ES-I3 (cell line): ENCODE results near the gene TMEM179B.
"Not testable (repeated sequence)": the region's sequence is repeated elsewhere in the genome, so short reads cannot be mapped to it uniquely, and the experiment has no call there.

Source experiments
- H3K36me3 ChIP-seq: 2 replicates; pipeline ENCODE4 v1.6.1; 2013; ENCODE audit warnings: mild to moderate bottlenecking, low read length, control low read depth, moderate library complexity; ENCODE audit not compliant: insufficient read depth
- H3K4me1 ChIP-seq: 2 replicates; pipeline ENCODE4 v1.6.1; 2013; ENCODE audit warnings: mild to moderate bottlenecking, control low read depth, low read length; ENCODE audit not compliant: insufficient read depth
- H3K9ac ChIP-seq: 2 replicates; pipeline ENCODE4 v1.6.1; 2013; ENCODE audit warnings: low read depth, mild to moderate bottlenecking, low read length, moderate library complexity
- H3K9me3 ChIP-seq: 2 replicates; pipeline ENCODE4 v1.6.1; 2013; ENCODE audit warnings: mild to moderate bottlenecking, low read length, moderate library complexity; ENCODE audit not compliant: control insufficient read depth, insufficient read depth

The TMEM179B gene

GRCh38 chr11:62804310-62805075 is 17.3 kb downstream of the TMEM179B start:
- Histone ChIP-seq H3K9ac (peak overlapping the region; percentile 90), H3K36me3 (peaks cover 13% of the 10 kb centered on the region), H3K4me1 (peaks cover 16% of the 10 kb centered on the region; the same call in 1 of the 2 replicates), H3K9me3 (no peaks in the 10 kb centered on the region)

- Histone ChIP-seq H3K36me3 (peaks cover 13% of the 10 kb centered on the region), H3K9ac (peak within 1 kb of the TSS; percentile 90), H3K9me3 (no peaks in the 10 kb centered on the region), H3K4me1 (peaks cover 16% of the 10 kb centered on the region; the same call in 1 of the 2 replicates)
Observed at GRCh38 chr11:62805076-62805892, 18.1 kb downstream of the TMEM179B start, which contains the start of gene NXF1. Gene NXF1, minus strand, starts transcription at chr11:62805440. Its CDS starts 84 bp downstream, at chr11:62805356.

- peak overlapping the region; percentile 90 for H3K9ac ChIP-seq
- H3K9me3 ChIP-seq = no peaks in the 10 kb centered on the region
- H3K4me1 ChIP-seq = peaks cover 16% of the 10 kb centered on the region; the same call in 1 of the 2 replicates
- peaks cover 8% of the 10 kb centered on the region for H3K36me3 ChIP-seq
Observed at GRCh38 chr11:62805961-62806441, 18.8 kb downstream of the TMEM179B start.

- no peak overlapping the region for H3K9ac ChIP-seq
- H3K4me1 ChIP-seq = peaks cover 16% of the 10 kb centered on the region; the same call in 1 of the 2 replicates
- H3K36me3 ChIP-seq = peaks cover 5% of the 10 kb centered on the region; the same call in 1 of the 2 replicates
- no peaks in the 10 kb centered on the region for H3K9me3 ChIP-seq
Observed at GRCh38 chr11:62806611-62807121, 19.5 kb downstream of the TMEM179B start.

GRCh38 chr11:62810748-62811147 is 23.5 kb downstream of the TMEM179B start:
- H3K9me3 ChIP-seq = no peaks in the 10 kb centered on the region
- H3K9ac ChIP-seq = no peak overlapping the region
- H3K4me1 ChIP-seq = 0 out of 2 replicates have a peak, but pooled peaks cover 9% of the 10 kb centered on the region
- no peaks in the 10 kb centered on the region for H3K36me3 ChIP-seq

GRCh38 chr11:62811659-62812058 is 24.5 kb downstream of the TMEM179B start:
- Histone ChIP-seq H3K4me1 (0 out of 2 replicates have a peak, but pooled peaks cover 3% of the 10 kb centered on the region), H3K9me3 (no peaks in the 10 kb centered on the region), H3K9ac (no peak overlapping the region), H3K36me3 (no peaks in the 10 kb centered on the region)

- H3K4me1 ChIP-seq = no peaks in the 10 kb centered on the region
- no peaks in the 10 kb centered on the region for H3K9me3 ChIP-seq
- H3K36me3 ChIP-seq = no peaks in the 10 kb centered on the region
- no peak overlapping the region for H3K9ac ChIP-seq
Observed at GRCh38 chr11:62816557-62816956, 29.4 kb downstream of the TMEM179B start.

- Histone ChIP-seq H3K9me3 (no peaks in the 10 kb centered on the region), H3K9ac (no peak overlapping the region), H3K36me3 (no peaks in the 10 kb centered on the region), H3K4me1 (no peaks in the 10 kb centered on the region)
Observed at GRCh38 chr11:62817129-62817528, 29.9 kb downstream of the TMEM179B start.

GRCh38 chr11:62823677-62824076 is 36.5 kb downstream of the TMEM179B start:
- Histone ChIP-seq H3K9me3 (no peaks in the 10 kb centered on the region), H3K9ac (no peak overlapping the region), H3K4me1 (no peaks in the 10 kb centered on the region), H3K36me3 (peaks cover 24% of the 10 kb centered on the region)

GRCh38 chr11:62828130-62828529 is 40.9 kb downstream of the TMEM179B start:
- H3K9me3 ChIP-seq, H3K9ac ChIP-seq, H3K4me1 ChIP-seq: not testable (repeated sequence)
- H3K36me3 ChIP-seq = peaks cover 18% of the 10 kb centered on the region

- Histone ChIP-seq H3K4me1 (peaks cover 3% of the 10 kb centered on the region; the same call in 1 of the 2 replicates), H3K9ac (peak overlapping the region; percentile 75), H3K36me3 (peaks cover 1% of the 10 kb centered on the region)
Observed at GRCh38 chr11:62830904-62831519, 43.8 kb downstream of the TMEM179B start.

GRCh38 chr11:62831520-62832335 is 44.5 kb downstream of the TMEM179B start, which contains the start of gene STX5:
Gene STX5, minus strand, starts transcription at chr11:62832051. Its CDS starts 808 bp downstream, at chr11:62831243.
- Histone ChIP-seq H3K9ac (peak within 1 kb of the TSS; percentile 75), H3K9me3 (no peaks in the 10 kb centered on the region), H3K4me1 (peaks cover 3% of the 10 kb centered on the region; the same call in 1 of the 2 replicates), H3K36me3 (peaks cover 7% of the 10 kb centered on the region)

More at GRCh38 chr11:62830904-62831519, 43.8 kb downstream of the TMEM179B start:
- H3K9me3 ChIP-seq = no peaks in the 10 kb centered on the region
